GM12801 (cell line): ENCODE data around the gene NRIP2.

Source experiments
- CTCF ChIP-seq: IDR thresholded peaks from one replicate; pipeline ENCODE4 v1.5.1; 2011; ENCODE audit warnings: control low read depth; ENCODE audit not compliant: insufficient read length; ENCODE audit errors: extremely low read depth

Gene NRIP2

GRCh38 chr12:2794736-2795289 lies 40.0 kb downstream of the NRIP2 start, which contains the start of gene FKBP4:
Gene FKBP4 (plus strand): TSS chr12:2794970. CDS start chr12:2795140, 170 bp downstream.
- no peak for TF ChIP-seq CTCF

GRCh38 chr12:2794191-2794735 lies 40.6 kb downstream of the NRIP2 start:
- no peak for TF ChIP-seq CTCF

GRCh38 chr12:2793561-2793960 lies 41.3 kb downstream of the NRIP2 start:
- TF ChIP-seq CTCF, result no peak

- TF ChIP-seq CTCF, result no peak
Measured at GRCh38 chr12:2792671-2793500, 41.9 kb downstream of the NRIP2 start.

GRCh38 chr12:2791089-2791488 lies 43.7 kb downstream of the NRIP2 start:
- no peak for TF ChIP-seq CTCF

- no peak for TF ChIP-seq CTCF
Measured at GRCh38 chr12:2785017-2785416, 49.8 kb downstream of the NRIP2 start.

- no peak for TF ChIP-seq CTCF
Measured at GRCh38 chr12:2783936-2784600, 50.8 kb downstream of the NRIP2 start.
